ENCODE data around the gene PLA2G4A. TPM values are rescaled to one million over a fixed set of nuclear protein-coding genes. Genes with fewer than 3 reads are reported as not detected.

Gene PLA2G4A
- total and polyA plus RNA-seq, 2 donors (not counting 3 experiments of a cell fraction or from before 2014, with no cell fraction given), result 8.2 to 13.3 TPM

- DNase-seq (ENCODE audit: low read depth, low spot score) (no peak), FAIRE-seq (no peak)
- intact Hi-C loops (cut with micrococcal nuclease) (no loop called here), dilution Hi-C loops (cut with MboI; ENCODE audit: extremely low pct_ligation_motif_present, low sequenced_read_pairs) (no loop called here)
- no peak overlapping the region for H3K9ac ChIP-seq (replicated peaks; ENCODE audit: extremely low read depth, insufficient read depth, low read length)
- no peaks in the 10 kb centered on the region for H3K27me3 ChIP-seq (ENCODE audit: control insufficient read depth in 2 of 2, insufficient read depth in 2 of 2, low read length in 2 of 2)
- H4K20me1 ChIP-seq (replicated peaks; ENCODE audit: control insufficient read depth, extremely low read depth, insufficient read depth, low read length), result no peaks in the 10 kb centered on the region
- H2AFZ ChIP-seq (ENCODE audit: low read depth, low read length), result no peak overlapping the region
- H3K79me2 ChIP-seq (ENCODE audit: control insufficient read depth, insufficient read depth, low read length), result no peaks in the 10 kb centered on the region
- no peak overlapping the region for H3K4me2 ChIP-seq (ENCODE audit: insufficient read depth, low read length)
- H3K36me3 ChIP-seq (ENCODE audit: control insufficient read depth in 2 of 2, extremely low read depth in 1 of 2, insufficient read depth in 2 of 2, low read length in 2 of 2), result no peaks in the 10 kb centered on the region
- ChIA-PET POLR2A (no interaction called here), CTCF (no interaction called here)
- no peak overlapping the region for H3K4me3 ChIP-seq (replicated peaks in 1 of 3; ENCODE audit: insufficient read depth in 1 of 3, low read depth in 1 of 3, low read length in 3 of 3)
- H3K9me1 ChIP-seq (replicated peaks; ENCODE audit: control insufficient read depth, extremely low read depth, insufficient read depth, low read length), result no peaks in the 10 kb centered on the region
- TF ChIP-seq JUN (IDR thresholded peaks at IDR 0.05; ENCODE audit: borderline replicate concordance, insufficient read depth, insufficient read length, low read depth) (no peak), GATA2 (IDR thresholded peaks at IDR 0.05; ENCODE audit: insufficient read depth, insufficient read length, low read depth, low read length) (no peak), EZH2 (IDR thresholded peaks at IDR 0.05; ENCODE audit: borderline replicate concordance, low read depth, low read length, severe bottlenecking) (no peak), MYC (IDR thresholded peaks at IDR 0.05; ENCODE audit: low read depth, low read length) (no peak), POLR2A (IDR thresholded peaks at IDR 0.05; ENCODE audit: low read depth, low read length) (no peak), MAX (IDR thresholded peaks at IDR 0.05; ENCODE audit: insufficient read depth, insufficient read length) (no peak), POLR2AphosphoS5 (IDR thresholded peaks at IDR 0.05; ENCODE audit: insufficient read depth, low read depth, low read length) (no peak), CTCF (IDR thresholded peaks at IDR 0.05; ENCODE audit: extremely low read depth in 1 of 2, insufficient read depth in 1 of 2, low read depth in 1 of 2, low read length in 2 of 2) (no peak), FOS (IDR thresholded peaks at IDR 0.05; ENCODE audit: borderline replicate concordance, insufficient read depth, low read length) (no peak)
- H3K4me1 ChIP-seq (ENCODE audit: control insufficient read depth, extremely low read depth, insufficient read depth, low read length), result no peaks in the 10 kb centered on the region
- no peaks in the 10 kb centered on the region for H3K9me3 ChIP-seq (replicated peaks; ENCODE audit: control insufficient read depth, insufficient read depth, low read length)
- H3K27ac ChIP-seq (ENCODE audit: insufficient read depth, low read depth, low read length), result no peak overlapping the region
- no TSS peak for BruUV-seq (replicated peaks)
Observed at GRCh38 chr1:186875896-186876835, 47.4 kb downstream of the PLA2G4A start.
